ENCODE results near the gene CASKIN2. TPM values are rescaled to one million over a fixed set of nuclear protein-coding genes. Genes with fewer than 3 reads are reported as not detected.
A peak's percentile ranks its signal among the peaks of the same experiment; 100 is the strongest.

CASKIN2 gene
- total RNA-seq, 1 donor from 2014 or later = 5.7 TPM

DNA sequence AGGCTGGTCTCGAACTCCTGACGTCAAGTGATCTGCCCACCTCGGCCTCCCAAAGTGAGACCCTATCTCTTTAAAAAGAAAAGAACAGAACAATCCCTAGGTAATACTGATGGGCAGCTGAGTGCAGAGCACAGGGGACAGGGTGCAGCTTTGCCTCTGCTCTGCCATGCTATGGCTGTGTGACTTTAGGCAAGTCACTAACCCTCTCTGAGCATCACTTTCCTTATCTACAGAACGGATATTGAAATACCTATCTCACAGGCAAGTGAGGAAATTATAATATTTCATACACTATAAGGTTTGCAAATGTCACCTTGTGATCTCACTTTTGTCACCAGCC, 4.1 kb downstream of the CASKIN2 start:
- H3K79me2 ChIP-seq (ENCODE audit: low read depth) = peaks cover 18% of the 10 kb centered on the region
- H3K4me3 ChIP-seq = no peak overlapping the region
- H3K27me3 ChIP-seq = no peaks in the 10 kb centered on the region
- H4K20me1 ChIP-seq (ENCODE audit: low read depth) = peaks cover 26% of the 10 kb centered on the region
- H3K27ac ChIP-seq = no peak overlapping the region
- no peak overlapping the region for H3K4me2 ChIP-seq
- peaks cover 5% of the 10 kb centered on the region for H3K27me3 Mint-ChIP-seq (ENCODE audit: insufficient read depth, low read depth)
- no peak for DNase-seq (ENCODE audit: low spot score)
- H3K27ac Mint-ChIP-seq = no peak overlapping the region
- no peaks in the 10 kb centered on the region for H3K36me3 ChIP-seq
- no peaks in the 10 kb centered on the region for H3F3A ChIP-seq (ENCODE audit: low read depth)
- peaks cover 2% of the 10 kb centered on the region for H3K36me3 Mint-ChIP-seq
- H3K4me1 Mint-ChIP-seq = peaks cover 20% of the 10 kb centered on the region
- no peak overlapping the region for H2AFZ ChIP-seq (replicated peaks)
- no peaks in the 10 kb centered on the region for H3K9me3 ChIP-seq (ENCODE audit: low read depth)
- H3K9ac ChIP-seq = no peak overlapping the region
- no peaks in the 10 kb centered on the region for H3K4me1 ChIP-seq
- no peaks in the 10 kb centered on the region for H3K9me3 Mint-ChIP-seq
- TF ChIP-seq, protein P1, sequence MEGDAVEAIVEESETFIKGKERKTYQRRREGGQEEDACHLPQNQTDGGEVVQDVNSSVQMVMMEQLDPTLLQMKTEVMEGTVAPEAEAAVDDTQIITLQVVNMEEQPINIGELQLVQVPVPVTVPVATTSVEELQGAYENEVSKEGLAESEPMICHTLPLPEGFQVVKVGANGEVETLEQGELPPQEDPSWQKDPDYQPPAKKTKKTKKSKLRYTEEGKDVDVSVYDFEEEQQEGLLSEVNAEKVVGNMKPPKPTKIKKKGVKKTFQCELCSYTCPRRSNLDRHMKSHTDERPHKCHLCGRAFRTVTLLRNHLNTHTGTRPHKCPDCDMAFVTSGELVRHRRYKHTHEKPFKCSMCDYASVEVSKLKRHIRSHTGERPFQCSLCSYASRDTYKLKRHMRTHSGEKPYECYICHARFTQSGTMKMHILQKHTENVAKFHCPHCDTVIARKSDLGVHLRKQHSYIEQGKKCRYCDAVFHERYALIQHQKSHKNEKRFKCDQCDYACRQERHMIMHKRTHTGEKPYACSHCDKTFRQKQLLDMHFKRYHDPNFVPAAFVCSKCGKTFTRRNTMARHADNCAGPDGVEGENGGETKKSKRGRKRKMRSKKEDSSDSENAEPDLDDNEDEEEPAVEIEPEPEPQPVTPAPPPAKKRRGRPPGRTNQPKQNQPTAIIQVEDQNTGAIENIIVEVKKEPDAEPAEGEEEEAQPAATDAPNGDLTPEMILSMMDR (IDR thresholded peaks at IDR 0.05) = no peak
- no peak for TF ChIP-seq EZH2phosphoT487 (IDR thresholded peaks at IDR 0.05)
- no peak for TF ChIP-seq EZH2 (IDR thresholded peaks at IDR 0.05)
- H3K4me3 Mint-ChIP-seq = no peak overlapping the region

- peaks cover 25% of the 10 kb centered on the region for H4K20me1 ChIP-seq (ENCODE audit: low read depth)
- H3K4me1 Mint-ChIP-seq = peaks cover 20% of the 10 kb centered on the region
- no peak overlapping the region for H2AFZ ChIP-seq (replicated peaks)
- H3K36me3 Mint-ChIP-seq = peaks cover 8% of the 10 kb centered on the region
- H3K9me3 Mint-ChIP-seq = no peaks in the 10 kb centered on the region
- no peak overlapping the region for H3K27ac ChIP-seq
- H3K27me3 Mint-ChIP-seq (ENCODE audit: insufficient read depth, low read depth) = peaks cover 5% of the 10 kb centered on the region
- H3K9me3 ChIP-seq (ENCODE audit: low read depth) = no peaks in the 10 kb centered on the region
- no peak for DNase-seq (ENCODE audit: low spot score)
- H3K27ac Mint-ChIP-seq = peak overlapping the region; percentile 86
- H3K4me3 Mint-ChIP-seq = no peak overlapping the region
- H3K4me1 ChIP-seq = no peaks in the 10 kb centered on the region
- no peaks in the 10 kb centered on the region for H3F3A ChIP-seq (ENCODE audit: low read depth)
- H3K79me2 ChIP-seq (ENCODE audit: low read depth) = peaks cover 15% of the 10 kb centered on the region
- H3K4me2 ChIP-seq = no peak overlapping the region
- no peaks in the 10 kb centered on the region for H3K36me3 ChIP-seq
- TF ChIP-seq, protein P1 (IDR thresholded peaks at IDR 0.05) = no peak
- TF ChIP-seq EZH2phosphoT487 (IDR thresholded peaks at IDR 0.05) (no peak), EZH2 (IDR thresholded peaks at IDR 0.05) (no peak)
- H3K27me3 ChIP-seq = no peaks in the 10 kb centered on the region
- no peak overlapping the region for H3K9ac ChIP-seq
- no peak overlapping the region for H3K4me3 ChIP-seq
Measured at GRCh38 chr17:75509528-75510258, 5.6 kb downstream of the CASKIN2 start.

DNA sequence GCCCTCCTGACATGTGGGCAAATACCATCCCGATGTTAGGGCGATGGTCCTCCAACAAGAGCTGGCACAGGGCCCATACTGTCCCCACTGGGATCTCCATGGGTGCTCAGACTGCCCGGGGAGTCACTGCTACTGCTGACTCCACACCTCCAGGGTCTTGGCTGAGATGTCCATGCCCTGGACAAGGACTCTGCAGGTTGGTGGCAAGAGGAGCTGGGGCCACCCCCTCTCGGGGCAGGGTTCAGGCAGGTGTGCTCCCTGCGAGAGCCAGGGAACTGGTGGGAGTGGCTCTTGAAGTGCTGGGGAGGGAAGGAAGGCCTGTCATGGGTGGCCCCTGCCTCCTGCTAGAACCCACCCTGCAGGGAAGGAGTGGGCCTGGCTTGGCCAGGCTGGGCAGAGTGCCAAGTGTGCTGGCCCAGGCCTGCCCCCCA, 6.4 kb downstream of the CASKIN2 start:
- H4K20me1 ChIP-seq (ENCODE audit: low read depth) = peaks cover 18% of the 10 kb centered on the region
- no peak overlapping the region for H3K4me3 Mint-ChIP-seq
- H3K27ac ChIP-seq = no peak overlapping the region

More for the DNA sequence above, 6.4 kb downstream of the CASKIN2 start:
- Mint-ChIP-seq H3K36me3 (peaks cover 8% of the 10 kb centered on the region), H3K9me3 (no peaks in the 10 kb centered on the region), H3K27ac (no peak overlapping the region), H3K27me3 (ENCODE audit: insufficient read depth, low read depth) (peaks cover 5% of the 10 kb centered on the region), H3K4me1 (peaks cover 17% of the 10 kb centered on the region)
- Histone ChIP-seq H3K4me3 (no peak overlapping the region), H3K36me3 (no peaks in the 10 kb centered on the region), H3K4me2 (no peak overlapping the region), H2AFZ (replicated peaks) (no peak overlapping the region), H3K9me3 (ENCODE audit: low read depth) (no peaks in the 10 kb centered on the region), H3K79me2 (ENCODE audit: low read depth) (peaks cover 8% of the 10 kb centered on the region), H3K27me3 (no peaks in the 10 kb centered on the region), H3F3A (ENCODE audit: low read depth) (no peaks in the 10 kb centered on the region), H3K4me1 (no peaks in the 10 kb centered on the region), H3K9ac (no peak overlapping the region)
- TF ChIP-seq, protein P1 (IDR thresholded peaks at IDR 0.05) = no peak
- no peak for TF ChIP-seq EZH2phosphoT487 (IDR thresholded peaks at IDR 0.05)
- DNase-seq (ENCODE audit: low spot score) = no peak

Measured in neural progenitor cell (in vitro differentiated cells).